ENCODE results near the gene TBC1D2B.

The TBC1D2B gene

DNA sequence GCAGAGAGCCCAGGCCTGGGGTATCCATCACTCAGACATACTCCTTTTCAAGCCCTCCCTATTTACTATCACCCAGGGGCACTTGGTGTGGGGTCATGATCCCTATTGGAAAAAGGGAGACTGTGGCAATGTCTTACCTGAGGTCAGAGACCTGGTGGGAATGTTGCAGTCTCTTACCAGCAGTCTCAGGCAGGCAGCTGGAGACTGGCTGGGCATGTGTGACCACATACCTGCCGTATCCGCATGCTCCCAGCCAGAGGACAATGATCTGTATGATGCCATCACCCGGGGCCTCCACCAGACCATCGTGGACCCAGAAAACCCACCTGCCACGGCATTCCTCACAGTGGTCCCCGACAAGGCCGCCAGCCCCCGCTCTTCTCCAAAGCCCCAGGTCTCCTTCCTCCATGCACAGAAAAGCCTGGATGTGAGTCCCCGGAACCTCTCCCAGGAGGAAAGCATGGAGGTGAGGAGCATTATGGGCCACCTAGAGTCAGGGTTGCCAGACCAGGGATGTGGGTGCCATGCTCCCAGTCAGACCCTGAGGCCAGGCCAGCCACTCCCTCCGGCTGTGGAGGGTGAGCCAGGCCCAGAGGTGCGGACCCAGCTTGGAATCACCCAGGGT lies 20.7 kb upstream of the TBC1D2B start:
- no peaks in the 10 kb centered on the region for H3K9me3 ChIP-seq (replicated peaks; ENCODE audit: insufficient read depth, low read length)

DNA sequence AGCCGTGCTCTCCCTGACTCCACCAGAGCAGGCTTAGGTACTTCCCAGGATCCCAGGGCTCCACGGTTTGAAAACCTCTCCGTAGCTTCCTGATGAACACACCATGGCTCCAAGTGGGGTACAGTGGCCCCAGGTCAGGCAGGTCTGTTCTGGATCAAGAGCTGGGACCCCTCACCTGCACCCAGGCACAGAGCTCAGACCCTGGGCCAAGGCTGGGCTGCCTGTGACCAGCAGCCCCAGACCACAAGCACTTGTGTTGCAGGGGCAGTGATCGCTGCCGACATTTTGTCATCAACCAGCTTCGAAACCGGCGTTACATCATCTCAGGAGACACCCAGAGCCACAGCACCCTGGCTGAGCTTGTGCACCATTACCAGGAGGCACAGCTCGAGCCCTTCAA lies 20.2 kb upstream of the TBC1D2B start:
- no peak overlapping the region for H3K9ac ChIP-seq (ENCODE audit: low read length)

More for the DNA sequence above, 20.7 kb upstream of the TBC1D2B start:
- H3K79me2 ChIP-seq (ENCODE audit: low read length): no peaks in the 10 kb centered on the region
- no peak overlapping the region for H2AFZ ChIP-seq (ENCODE audit: low read length)
- no peak overlapping the region for H3K4me3 ChIP-seq (ENCODE audit: low read length)
- no peaks in the 10 kb centered on the region for H3F3A ChIP-seq (ENCODE audit: insufficient read depth, low read length)
- no peak for TF ChIP-seq EZH2phosphoT487 (IDR thresholded peaks at IDR 0.05; ENCODE audit: low read length)
- TF ChIP-seq EZH2 (optimal IDR thresholded peaks at IDR 0.05; ENCODE audit: low read depth, low read length): no peak
- TF ChIP-seq CTCF (IDR thresholded peaks at IDR 0.05; ENCODE audit: low read length): no peak
- H4K20me1 ChIP-seq (ENCODE audit: insufficient read depth, low read length): no peaks in the 10 kb centered on the region
- H3K36me3 ChIP-seq (replicated peaks; ENCODE audit: insufficient read depth, low read length): no peaks in the 10 kb centered on the region
- no peaks in the 10 kb centered on the region for H3K9me2 ChIP-seq (replicated peaks; ENCODE audit: insufficient read depth, low read length)
- no peak for DNase-seq
- H3K9ac ChIP-seq (ENCODE audit: low read length): no peak overlapping the region
- no peaks in the 10 kb centered on the region for H3K4me1 ChIP-seq (ENCODE audit: low read length)
- H3K27me3 ChIP-seq (replicated peaks; ENCODE audit: insufficient read depth, low read length): no peaks in the 10 kb centered on the region
- no peak overlapping the region for H3K27ac ChIP-seq (ENCODE audit: low read length)
- H3K4me2 ChIP-seq (ENCODE audit: low read depth, low read length): no peak overlapping the region

GRCh38 chr15:78093242-78094020 lies 15.9 kb upstream of the TBC1D2B start:
- H2AFZ ChIP-seq (ENCODE audit: low read length): no peak overlapping the region
- H3K36me3 ChIP-seq (replicated peaks; ENCODE audit: insufficient read depth, low read length): no peaks in the 10 kb centered on the region
- no peaks in the 10 kb centered on the region for H4K20me1 ChIP-seq (ENCODE audit: insufficient read depth, low read length)
- H3K27ac ChIP-seq (ENCODE audit: low read length): no peak overlapping the region
- no peaks in the 10 kb centered on the region for H3F3A ChIP-seq (ENCODE audit: insufficient read depth, low read length)
- no peak overlapping the region for H3K4me2 ChIP-seq (ENCODE audit: low read depth, low read length)
- H3K9ac ChIP-seq (ENCODE audit: low read length): no peak overlapping the region
- H3K9me2 ChIP-seq (replicated peaks; ENCODE audit: insufficient read depth, low read length): no peaks in the 10 kb centered on the region
- no peak for DNase-seq
- peaks cover 3% of the 10 kb centered on the region for H3K4me1 ChIP-seq (ENCODE audit: low read length)
- no peak overlapping the region for H3K4me3 ChIP-seq (ENCODE audit: low read length)
- TF ChIP-seq EZH2phosphoT487 (IDR thresholded peaks at IDR 0.05; ENCODE audit: low read length) (no peak), EZH2 (optimal IDR thresholded peaks at IDR 0.05; ENCODE audit: low read depth, low read length) (no peak), CTCF (IDR thresholded peaks at IDR 0.05; ENCODE audit: low read length) (no peak)
- no peaks in the 10 kb centered on the region for H3K9me3 ChIP-seq (replicated peaks; ENCODE audit: insufficient read depth, low read length)
- no peaks in the 10 kb centered on the region for H3K27me3 ChIP-seq (replicated peaks; ENCODE audit: insufficient read depth, low read length)
- H3K79me2 ChIP-seq (ENCODE audit: low read length): no peaks in the 10 kb centered on the region

More for the DNA sequence above, 20.2 kb upstream of the TBC1D2B start:
- H3K27me3 ChIP-seq (replicated peaks; ENCODE audit: insufficient read depth, low read length): no peaks in the 10 kb centered on the region
- H3K9me2 ChIP-seq (replicated peaks; ENCODE audit: insufficient read depth, low read length): no peaks in the 10 kb centered on the region
- no peak overlapping the region for H2AFZ ChIP-seq (ENCODE audit: low read length)
- no peaks in the 10 kb centered on the region for H4K20me1 ChIP-seq (ENCODE audit: insufficient read depth, low read length)
- no peak overlapping the region for H3K4me2 ChIP-seq (ENCODE audit: low read depth, low read length)
- no peak for TF ChIP-seq EZH2phosphoT487 (IDR thresholded peaks at IDR 0.05; ENCODE audit: low read length)
- no peak for TF ChIP-seq EZH2 (optimal IDR thresholded peaks at IDR 0.05; ENCODE audit: low read depth, low read length)
- no peak for TF ChIP-seq CTCF (IDR thresholded peaks at IDR 0.05; ENCODE audit: low read length)
- no peaks in the 10 kb centered on the region for H3K79me2 ChIP-seq (ENCODE audit: low read length)
- DNase-seq: no peak
- H3K9me3 ChIP-seq (replicated peaks; ENCODE audit: insufficient read depth, low read length): no peaks in the 10 kb centered on the region
- no peak overlapping the region for H3K27ac ChIP-seq (ENCODE audit: low read length)
- H3F3A ChIP-seq (ENCODE audit: insufficient read depth, low read length): no peaks in the 10 kb centered on the region
- H3K4me3 ChIP-seq (ENCODE audit: low read length): no peak overlapping the region
- no peaks in the 10 kb centered on the region for H3K36me3 ChIP-seq (replicated peaks; ENCODE audit: insufficient read depth, low read length)
- no peaks in the 10 kb centered on the region for H3K4me1 ChIP-seq (ENCODE audit: low read length)
